Fibroblast of lung (primary cell): Measurements from ENCODE around the gene ESM1. TPM values are rescaled to one million over a fixed set of nuclear protein-coding genes. Genes with fewer than 3 reads are reported as not detected.

Experiments
- DNase-seq, 2 donors: peaks; one replicate each; pipeline versions ENCODE4 v3.0.0 to v3.0.0-alpha.2; 2010; ENCODE audit warnings: low read depth in 2 of 2
- H2AFZ ChIP-seq: 2 replicates; pipeline ENCODE4 v1.5.1; 2012; ENCODE audit warnings: low read length, control low read depth, inconsistent platforms
- H3K27ac ChIP-seq: 2 replicates; pipeline ENCODE4 v1.5.1; 2011; ENCODE audit warnings: low read length, control low read depth; ENCODE audit not compliant: insufficient read depth
- H3K27me3 ChIP-seq: 2 replicates; pipeline ENCODE4 v1.5.1; 2011; ENCODE audit warnings: mild to moderate bottlenecking, low read length; ENCODE audit not compliant: control insufficient read depth, insufficient read depth
- H3K36me3 ChIP-seq: 2 replicates; pipeline ENCODE4 v1.5.1; 2011; ENCODE audit warnings: low read length; ENCODE audit not compliant: control insufficient read depth, insufficient read depth
- H3K4me1 ChIP-seq: 2 replicates; pipeline ENCODE4 v1.5.1; 2011; ENCODE audit warnings: low read length; ENCODE audit not compliant: control insufficient read depth, insufficient read depth; ENCODE audit errors: extremely low read depth
- H3K4me2 ChIP-seq: 2 replicates; pipeline ENCODE4 v1.5.1; 2011; ENCODE audit warnings: low read length, control low read depth; ENCODE audit not compliant: insufficient read depth; ENCODE audit errors: extremely low read depth
- H3K4me3 ChIP-seq, 4 experiments: fragments of 200-600 bp in 1 of 4; sonication (generic) in 1 of 4; replicated peaks in 1 of 4; 2 replicates each; pipeline ENCODE4 v1.5.1; 2011 to 2016; ENCODE audit warnings: low read length in 4 of 4, low read depth in 3 of 4, mild to moderate bottlenecking in 3 of 4, control low read depth in 2 of 4, inconsistent platforms in 1 of 4, mixed read lengths in 1 of 4; ENCODE audit not compliant: insufficient read depth in 1 of 4; ENCODE audit errors: control extremely low read depth in 1 of 4
- H3K79me2 ChIP-seq: 2 replicates; pipeline ENCODE4 v1.5.1; 2012; ENCODE audit warnings: mild to moderate bottlenecking, low read length, inconsistent platforms; ENCODE audit not compliant: control insufficient read depth, insufficient read depth
- H3K9ac ChIP-seq: 2 replicates; pipeline ENCODE4 v1.5.1; 2011; ENCODE audit warnings: mild to moderate bottlenecking, low read length, control low read depth; ENCODE audit not compliant: insufficient read depth
- H3K9me3 ChIP-seq: 2 replicates; pipeline ENCODE4 v1.5.1; 2012; ENCODE audit warnings: low read depth, low read length; ENCODE audit not compliant: control insufficient read depth, insufficient read depth
- H4K20me1 ChIP-seq: 2 replicates; pipeline ENCODE4 v1.5.1; 2011; ENCODE audit warnings: low read length; ENCODE audit not compliant: control insufficient read depth, insufficient read depth; ENCODE audit errors: extremely low read depth
- CTCF ChIP-seq, 2 donors: IDR thresholded peaks in 1 of 2; conservative IDR thresholded peaks in 1 of 2; 1 replicate in 1 of 2; 2 replicates in 1 of 2; pipeline ENCODE4 v1.5.1; 2011 to 2012; ENCODE audit warnings: low read length in 2 of 2, control low read depth in 1 of 2, inconsistent platforms in 1 of 2, low read depth in 1 of 2, mild to moderate bottlenecking in 1 of 2
- EZH2 ChIP-seq: IDR thresholded peaks from 2 replicates; pipeline ENCODE4 v1.5.1; 2012; ENCODE audit warnings: low read length, control low read depth, mild to moderate bottlenecking; ENCODE audit errors: missing control alignments
- polyA plus RNA-seq, 2 donors: library from polyadenylated mRNA; depleted of rRNA in 1 of 2; stranded (reverse) in 1 of 2; unstranded in 1 of 2; fragments of >200 nt; gene quantifications; 2 replicates each; pipeline ENCODE4 v1.2.1, GENCODE V29; 2011 to 2012; ENCODE audit warnings: missing spikeins in 1 of 2
- total RNA-seq: library from RNA; depleted of rRNA; stranded (reverse); fragments of >200 nt; gene quantifications from 2 replicates; pipeline ENCODE4 v1.2.1, GENCODE V29; 2014

The ESM1 gene
- total and polyA plus RNA-seq, 2 donors (not counting 1 experiment from before 2014, with no cell fraction given), result 0.50 to 1.5 TPM

GRCh38 chr5:54936201-54936600 is 49.2 kb downstream of the ESM1 start:
- H3K27me3 ChIP-seq, result peaks cover 35% of the 10 kb centered on the region

GRCh38 chr5:54932789-54933188 is 52.6 kb downstream of the ESM1 start:
- H3K27me3 ChIP-seq, result peaks cover 42% of the 10 kb centered on the region
- H3K9ac ChIP-seq, result no peak overlapping the region
- no peaks in the 10 kb centered on the region for H3K79me2 ChIP-seq
- H3K4me2 ChIP-seq, result no peak overlapping the region
- no peaks in the 10 kb centered on the region for H4K20me1 ChIP-seq
- DNase-seq, result no peak
- no peak overlapping the region for H2AFZ ChIP-seq
- no peaks in the 10 kb centered on the region for H3K9me3 ChIP-seq
- TF ChIP-seq EZH2 (no peak), CTCF (conservative IDR thresholded peaks at IDR 0.05 in 1 of 2, IDR thresholded peaks at IDR 0.05 in 1 of 2; ENCODE audit: low read depth in 1 of 2, low read length in 2 of 2) (no peak)
- H3K4me3 ChIP-seq, result no peak overlapping the region
- H3K27ac ChIP-seq, result no peak overlapping the region
- no peaks in the 10 kb centered on the region for H3K4me1 ChIP-seq
- H3K36me3 ChIP-seq, result no peaks in the 10 kb centered on the region

More at GRCh38 chr5:54936201-54936600, 49.2 kb downstream of the ESM1 start:
- Histone ChIP-seq H3K9ac (no peak overlapping the region), H4K20me1 (no peaks in the 10 kb centered on the region), H3K27ac (no peak overlapping the region), H3K4me2 (no peak overlapping the region), H3K79me2 (no peaks in the 10 kb centered on the region), H3K4me3 (no peak overlapping the region), H3K36me3 (no peaks in the 10 kb centered on the region), H3K4me1 (no peaks in the 10 kb centered on the region), H2AFZ (no peak overlapping the region), H3K9me3 (no peaks in the 10 kb centered on the region)
- DNase-seq, result no peak
- no peak for TF ChIP-seq EZH2
- no peak for TF ChIP-seq CTCF (conservative IDR thresholded peaks at IDR 0.05 in 1 of 2, IDR thresholded peaks at IDR 0.05 in 1 of 2; ENCODE audit: low read depth in 1 of 2, low read length in 2 of 2)

GRCh38 chr5:54930736-54931135 is 54.7 kb downstream of the ESM1 start:
- no peak for DNase-seq
- Histone ChIP-seq H3K9me3 (no peaks in the 10 kb centered on the region), H3K27me3 (peaks cover 33% of the 10 kb centered on the region), H3K4me3 (no peak overlapping the region), H3K4me2 (no peak overlapping the region), H3K9ac (no peak overlapping the region), H3K4me1 (no peaks in the 10 kb centered on the region), H3K27ac (no peak overlapping the region), H3K36me3 (no peaks in the 10 kb centered on the region), H3K79me2 (no peaks in the 10 kb centered on the region), H4K20me1 (no peaks in the 10 kb centered on the region), H2AFZ (no peak overlapping the region)
- no peak for TF ChIP-seq EZH2
- TF ChIP-seq CTCF (conservative IDR thresholded peaks at IDR 0.05 in 1 of 2, IDR thresholded peaks at IDR 0.05 in 1 of 2; ENCODE audit: low read depth in 1 of 2, low read length in 2 of 2), result no peak

Other genes starting within 250 kb of the ESM1 start
- gene GZMK, start 38.7 kb upstream of the ESM1 start, total RNA-seq, result not detected in 2 replicates
- not detected in 2 replicates for gene GZMK, start 38.7 kb upstream of the ESM1 start, polyA plus RNA-seq
- not detected in 2 replicates for gene GZMA, start 117.1 kb upstream of the ESM1 start, total RNA-seq
- not detected in 2 replicates for gene GZMA, start 117.1 kb upstream of the ESM1 start, polyA plus RNA-seq
- 75.5 and 84.7 TPM in 2 replicates for gene GPX8, start 174.6 kb upstream of the ESM1 start, total RNA-seq
- gene GPX8, start 174.6 kb upstream of the ESM1 start, polyA plus RNA-seq, result 191 and 241 TPM in 2 replicates
- under 0.01 TPM in 1 of 2 replicates, not detected in the other for gene CDC20B, start 187.6 kb upstream of the ESM1 start, total RNA-seq
- 0.12 TPM in 1 of 2 replicates, not detected in the other for gene CDC20B, start 187.6 kb upstream of the ESM1 start, polyA plus RNA-seq
- not detected in 2 replicates for gene MCIDAS, start 241.7 kb upstream of the ESM1 start, total RNA-seq
- not detected in 2 replicates for gene MCIDAS, start 241.7 kb upstream of the ESM1 start, polyA plus RNA-seq
- gene CCNO, start 248.0 kb upstream of the ESM1 start, total RNA-seq, result not detected in 2 replicates
- gene CCNO, start 248.0 kb upstream of the ESM1 start, polyA plus RNA-seq, result 0.03 TPM in 1 of 2 replicates, not detected in the other